Loucy (cell line): ENCODE results near the gene UMODL1.

Experiments used
- H2AFZ ChIP-seq: fragments of 200-600 bp; sonication (generic); 2 replicates; pipeline ENCODE4 v1.6.0; 2016; ENCODE audit warnings: antibody characterized with exemption, mild to moderate bottlenecking, low read length, moderate library complexity
- H3F3A ChIP-seq: fragments of 200-600 bp; 2 replicates; pipeline ENCODE4 v1.6.0; 2016; ENCODE audit warnings: antibody characterized with exemption, low read depth, mild to moderate bottlenecking
- H3K27me3 ChIP-seq: fragments of 200-600 bp; sonication (generic); 2 replicates; pipeline ENCODE4 v1.6.1; 2014; ENCODE audit warnings: low read length, mild to moderate bottlenecking; ENCODE audit not compliant: insufficient read depth, poor library complexity, severe bottlenecking
- H3K36me3 ChIP-seq: fragments of 200-600 bp; sonication (generic); 2 replicates; pipeline ENCODE4 v1.6.1; 2016; ENCODE audit warnings: low read length; ENCODE audit not compliant: insufficient read depth
- H3K4me1 ChIP-seq: fragments of 200-600 bp; sonication (generic); 2 replicates; pipeline ENCODE4 v1.5.1; 2014; ENCODE audit warnings: low read length, mild to moderate bottlenecking; ENCODE audit not compliant: insufficient read depth, poor library complexity, severe bottlenecking
- H3K4me2 ChIP-seq: fragments of 200-600 bp; sonication (generic); 2 replicates; pipeline ENCODE4 v1.6.0; 2014; ENCODE audit warnings: antibody characterized with exemption, low read length, low read depth, mild to moderate bottlenecking; ENCODE audit not compliant: poor library complexity, severe bottlenecking
- H3K4me3 ChIP-seq: fragments of 200-600 bp; sonication (generic); 2 replicates; pipeline ENCODE4 v1.5.1; 2014; ENCODE audit warnings: low read length, mild to moderate bottlenecking, mixed read lengths; ENCODE audit not compliant: poor library complexity, severe bottlenecking
- H3K79me2 ChIP-seq: fragments of 200-600 bp; sonication (generic); 2 replicates; pipeline ENCODE4 v1.6.1; 2014; ENCODE audit warnings: low read length; ENCODE audit not compliant: insufficient read depth
- H3K9ac ChIP-seq: fragments of 200-600 bp; sonication (generic); 2 replicates; pipeline ENCODE4 v1.6.0; 2014; ENCODE audit warnings: mild to moderate bottlenecking, low read depth, low read length, moderate library complexity; ENCODE audit not compliant: poor library complexity, severe bottlenecking
- H3K9me2 ChIP-seq: fragments of 200-600 bp; sonication (generic); replicated peaks from 2 replicates; pipeline ENCODE4 v1.6.1; 2016; ENCODE audit warnings: low read depth, low read length, mixed read lengths
- H3K9me3 ChIP-seq: fragments of 200-600 bp; sonication (generic); 2 replicates; pipeline ENCODE4 v1.6.1; 2014; ENCODE audit warnings: mild to moderate bottlenecking, antibody characterized with exemption, low read length, low read depth; ENCODE audit not compliant: insufficient read depth
- H4K20me1 ChIP-seq: fragments of 200-600 bp; sonication (generic); 2 replicates; pipeline ENCODE4 v1.6.0; 2014; ENCODE audit warnings: antibody characterized with exemption, low read length, mild to moderate bottlenecking; ENCODE audit not compliant: insufficient read depth, poor library complexity, severe bottlenecking
- EZH2phosphoT487 ChIP-seq: fragments of 200-600 bp; IDR thresholded peaks from 2 replicates; pipeline ENCODE4 v1.6.1; 2018; ENCODE audit warnings: antibody characterized with exemption, mild to moderate bottlenecking, moderate library complexity, borderline replicate concordance
- TF ChIP-seq, protein P1 (sequence below): fragments of 200-600 bp; sonication (generic); conservative IDR thresholded peaks from 2 replicates; pipeline ENCODE4 v1.5.1; 2014; ENCODE audit warnings: mild to moderate bottlenecking, antibody characterized with exemption, low read length

The UMODL1 gene

DNA sequence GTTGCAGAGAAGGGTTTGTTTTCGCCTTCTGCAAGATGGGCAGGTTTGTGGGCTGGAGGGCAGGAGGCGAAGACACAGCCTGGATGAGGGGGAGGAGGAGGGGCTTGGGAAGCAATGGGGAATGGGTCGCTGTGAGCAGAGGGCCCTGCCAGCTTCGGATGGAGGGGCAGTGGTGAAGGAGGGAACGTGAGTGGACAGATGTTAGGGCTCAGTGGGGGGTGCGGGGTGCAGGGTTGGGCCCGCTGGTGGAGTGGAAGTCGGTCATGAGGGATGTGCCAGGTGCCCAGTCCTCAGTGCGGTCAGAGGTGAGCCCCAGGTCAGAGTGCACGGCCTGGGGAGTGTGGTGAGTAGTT lies 92.4 kb downstream of the UMODL1 start:
- Histone ChIP-seq H3K4me2 (no peak overlapping the region), H3K9ac (no peak overlapping the region), H3K27me3 (no peaks in the 10 kb centered on the region), H3K9me2 (no peaks in the 10 kb centered on the region), H3K9me3 (no peaks in the 10 kb centered on the region), H2AFZ (no peak overlapping the region), H3K4me1 (peaks cover 38% of the 10 kb centered on the region), H3K36me3 (no peaks in the 10 kb centered on the region), H3K4me3 (no peak overlapping the region), H3F3A (peaks cover 7% of the 10 kb centered on the region; the same call in 1 of the 2 replicates), H4K20me1 (no peaks in the 10 kb centered on the region), H3K79me2 (no peaks in the 10 kb centered on the region)
- TF ChIP-seq EZH2phosphoT487: no peak
- TF ChIP-seq, protein P1, sequence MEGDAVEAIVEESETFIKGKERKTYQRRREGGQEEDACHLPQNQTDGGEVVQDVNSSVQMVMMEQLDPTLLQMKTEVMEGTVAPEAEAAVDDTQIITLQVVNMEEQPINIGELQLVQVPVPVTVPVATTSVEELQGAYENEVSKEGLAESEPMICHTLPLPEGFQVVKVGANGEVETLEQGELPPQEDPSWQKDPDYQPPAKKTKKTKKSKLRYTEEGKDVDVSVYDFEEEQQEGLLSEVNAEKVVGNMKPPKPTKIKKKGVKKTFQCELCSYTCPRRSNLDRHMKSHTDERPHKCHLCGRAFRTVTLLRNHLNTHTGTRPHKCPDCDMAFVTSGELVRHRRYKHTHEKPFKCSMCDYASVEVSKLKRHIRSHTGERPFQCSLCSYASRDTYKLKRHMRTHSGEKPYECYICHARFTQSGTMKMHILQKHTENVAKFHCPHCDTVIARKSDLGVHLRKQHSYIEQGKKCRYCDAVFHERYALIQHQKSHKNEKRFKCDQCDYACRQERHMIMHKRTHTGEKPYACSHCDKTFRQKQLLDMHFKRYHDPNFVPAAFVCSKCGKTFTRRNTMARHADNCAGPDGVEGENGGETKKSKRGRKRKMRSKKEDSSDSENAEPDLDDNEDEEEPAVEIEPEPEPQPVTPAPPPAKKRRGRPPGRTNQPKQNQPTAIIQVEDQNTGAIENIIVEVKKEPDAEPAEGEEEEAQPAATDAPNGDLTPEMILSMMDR: no peak

DNA sequence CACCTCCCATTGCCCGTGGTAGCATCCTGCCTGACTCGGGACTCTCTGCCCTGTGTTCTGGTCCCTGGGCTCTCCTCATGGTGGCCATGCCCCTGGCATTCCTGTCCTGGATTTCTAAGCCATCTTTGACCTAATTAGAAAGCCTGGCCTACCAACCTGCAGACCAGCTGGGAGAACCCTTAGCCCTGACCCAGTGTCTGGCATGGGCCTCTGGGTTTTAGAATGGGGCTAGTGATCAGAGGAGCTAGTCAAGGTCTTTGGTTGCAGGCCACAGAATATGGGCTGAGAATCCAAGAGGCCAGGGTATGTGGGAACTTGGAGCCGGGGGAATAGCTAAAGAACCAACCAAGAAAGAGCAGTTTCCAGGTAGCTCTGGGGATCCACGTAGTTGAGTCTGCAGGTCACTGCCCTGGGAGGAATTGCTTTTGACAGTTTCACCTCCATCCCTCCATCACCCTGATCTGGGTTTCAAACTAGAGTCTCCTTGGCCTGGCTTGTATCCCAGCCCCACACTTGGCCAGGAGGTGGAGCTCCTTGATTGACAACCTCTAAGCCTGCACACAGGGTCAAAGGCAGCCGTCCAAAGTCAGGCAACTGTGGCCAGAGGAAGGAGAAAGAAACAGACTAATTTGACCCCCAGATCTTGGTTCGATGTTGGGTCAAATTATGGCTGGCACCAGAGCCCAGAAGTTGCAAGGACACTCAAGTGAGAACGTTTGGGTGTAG lies 93.1 kb downstream of the UMODL1 start:
- no peak overlapping the region for H2AFZ ChIP-seq
- no peaks in the 10 kb centered on the region for H3K9me3 ChIP-seq
- no peak overlapping the region for H3K4me2 ChIP-seq
- H3K79me2 ChIP-seq: no peaks in the 10 kb centered on the region
- H3K4me1 ChIP-seq: peaks cover 38% of the 10 kb centered on the region
- H3K9ac ChIP-seq: peak overlapping the region; percentile 19
- H3K27me3 ChIP-seq: no peaks in the 10 kb centered on the region
- no peaks in the 10 kb centered on the region for H3K9me2 ChIP-seq
- no peaks in the 10 kb centered on the region for H4K20me1 ChIP-seq
- no peaks in the 10 kb centered on the region for H3K36me3 ChIP-seq
- peaks cover 7% of the 10 kb centered on the region; the same call in 1 of the 2 replicates for H3F3A ChIP-seq
- no peak overlapping the region for H3K4me3 ChIP-seq
- TF ChIP-seq EZH2phosphoT487: no peak
- TF ChIP-seq, protein P1: peak; percentile 97

DNA sequence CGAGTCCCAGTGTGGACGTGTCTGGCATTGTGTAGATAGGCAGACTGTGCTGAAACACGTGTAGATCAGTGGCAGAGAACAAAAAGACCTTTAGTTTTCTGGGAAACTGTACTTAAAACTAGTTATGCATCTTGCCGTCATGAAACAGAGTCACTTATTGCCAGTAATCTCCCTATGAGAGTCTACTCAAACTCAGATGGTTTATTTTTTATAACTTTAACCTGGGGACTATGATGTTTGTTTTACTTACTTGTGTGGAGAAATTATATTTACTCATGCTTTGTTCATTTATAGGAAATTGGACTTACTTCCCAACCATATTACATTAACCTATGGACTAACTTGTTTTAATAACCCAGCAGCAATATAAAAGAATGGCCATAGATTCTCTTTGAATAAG lies 93.7 kb downstream of the UMODL1 start:
- Histone ChIP-seq H3K4me2 (no peak overlapping the region), H3K9me2 (no peaks in the 10 kb centered on the region), H3K4me3 (no peak overlapping the region), H4K20me1 (no peaks in the 10 kb centered on the region), H3K36me3 (no peaks in the 10 kb centered on the region), H3K4me1 (peaks cover 41% of the 10 kb centered on the region), H3K9me3 (no peaks in the 10 kb centered on the region), H3K9ac (peak overlapping the region; percentile 19), H3K79me2 (no peaks in the 10 kb centered on the region), H2AFZ (no peak overlapping the region), H3K27me3 (no peaks in the 10 kb centered on the region), H3F3A (peaks cover 7% of the 10 kb centered on the region; the same call in 1 of the 2 replicates)
- TF ChIP-seq EZH2phosphoT487: no peak
- TF ChIP-seq, protein P1: no peak
